ENCODE measurements around the gene NUPR2.
"Not testable (repeated sequence)": the region's sequence is repeated elsewhere in the genome, so short reads cannot be mapped to it uniquely, and the experiment has no call there.

Gene NUPR2

DNA sequence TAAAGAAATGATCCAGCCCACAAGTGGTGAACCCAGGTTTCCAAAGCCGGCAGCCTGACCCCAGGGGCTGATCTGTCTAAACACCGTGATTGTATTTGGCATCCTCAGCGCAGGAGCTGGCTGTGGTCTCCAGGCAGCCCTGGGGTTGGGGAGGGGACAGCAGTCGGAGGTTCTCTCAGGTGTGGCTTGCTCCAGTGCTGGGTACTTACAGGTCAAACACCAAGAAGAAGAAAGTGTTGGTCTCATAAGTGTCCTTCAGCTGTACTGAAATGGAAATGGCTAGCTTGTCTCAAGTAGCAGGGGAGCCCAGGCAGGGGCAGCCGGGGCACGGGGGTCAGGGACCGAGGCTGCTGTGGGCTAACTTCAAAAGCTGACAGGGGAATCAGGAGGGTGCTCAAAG lies 29.5 kb downstream of the NUPR2 start:
- DNase-seq (ENCODE audit: low read depth) = no peak

DNA sequence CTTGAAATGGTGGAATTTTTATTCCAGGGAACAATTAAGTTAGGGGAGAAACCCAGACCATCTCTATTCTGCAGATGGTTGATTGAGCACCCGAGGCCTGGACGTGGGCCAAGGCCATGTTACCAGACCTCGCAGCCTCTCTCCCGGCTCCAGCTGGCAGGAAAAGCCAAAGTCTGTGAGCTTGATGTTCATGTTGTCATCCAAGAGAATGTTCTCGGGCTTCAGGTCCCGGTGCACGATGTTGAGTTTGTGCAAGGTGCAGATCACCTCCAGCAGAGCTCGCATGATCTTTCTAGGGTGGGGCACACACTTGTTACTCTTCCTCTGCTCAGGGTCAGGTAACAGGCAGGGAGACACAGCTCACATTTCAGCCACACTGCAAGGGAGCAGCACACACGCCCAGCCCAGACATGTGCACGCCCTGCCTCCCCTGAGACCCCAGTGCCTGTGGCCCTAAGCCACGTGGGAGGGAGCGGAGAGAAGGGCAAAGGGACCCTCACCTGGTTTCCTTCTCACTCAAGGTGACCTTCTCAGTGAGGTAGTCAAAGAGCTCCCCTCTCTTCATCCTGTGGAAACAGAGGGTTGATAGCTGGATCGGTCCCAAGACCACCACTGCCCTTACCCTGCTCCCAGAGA lies 32.9 kb downstream of the NUPR2 start:
- DNase-seq (ENCODE audit: low read depth) = no peak

DNA sequence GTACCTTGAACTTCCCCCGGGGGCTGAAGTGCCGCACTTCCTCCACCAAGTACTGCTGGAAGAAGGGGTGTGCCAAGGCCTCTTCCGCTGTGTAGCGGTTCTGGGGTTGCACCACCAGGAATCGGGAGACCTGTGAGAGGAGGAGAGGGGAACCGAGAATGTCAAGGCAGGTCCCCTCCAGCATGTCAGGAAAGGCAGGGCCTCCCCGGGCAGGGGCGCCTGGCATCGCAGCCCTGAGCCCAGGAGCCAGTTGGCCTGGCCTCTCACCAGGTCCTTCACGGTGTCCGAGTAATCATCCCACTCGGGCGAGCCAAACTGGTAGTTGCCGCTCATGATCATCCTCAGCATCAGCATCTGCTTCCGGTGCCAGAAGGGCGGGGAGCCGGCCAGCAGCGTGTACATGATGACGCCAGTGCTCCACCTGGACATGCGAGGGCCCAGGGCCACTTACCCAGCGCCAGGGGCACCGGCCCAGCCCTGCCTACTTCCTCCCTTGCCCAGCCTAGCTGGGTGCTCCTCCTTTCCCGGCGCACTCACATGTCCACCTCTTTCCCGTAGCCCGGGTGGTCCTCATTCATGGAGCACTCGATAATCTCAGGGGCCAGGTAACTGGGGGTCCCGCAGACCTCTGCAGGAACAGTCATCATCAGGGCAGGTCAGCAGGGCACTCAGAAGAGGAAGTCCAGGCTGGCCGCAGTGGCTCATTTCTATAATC lies 34.4 kb downstream of the NUPR2 start:
- DNase-seq (ENCODE audit: low read depth) = no peak

DNA sequence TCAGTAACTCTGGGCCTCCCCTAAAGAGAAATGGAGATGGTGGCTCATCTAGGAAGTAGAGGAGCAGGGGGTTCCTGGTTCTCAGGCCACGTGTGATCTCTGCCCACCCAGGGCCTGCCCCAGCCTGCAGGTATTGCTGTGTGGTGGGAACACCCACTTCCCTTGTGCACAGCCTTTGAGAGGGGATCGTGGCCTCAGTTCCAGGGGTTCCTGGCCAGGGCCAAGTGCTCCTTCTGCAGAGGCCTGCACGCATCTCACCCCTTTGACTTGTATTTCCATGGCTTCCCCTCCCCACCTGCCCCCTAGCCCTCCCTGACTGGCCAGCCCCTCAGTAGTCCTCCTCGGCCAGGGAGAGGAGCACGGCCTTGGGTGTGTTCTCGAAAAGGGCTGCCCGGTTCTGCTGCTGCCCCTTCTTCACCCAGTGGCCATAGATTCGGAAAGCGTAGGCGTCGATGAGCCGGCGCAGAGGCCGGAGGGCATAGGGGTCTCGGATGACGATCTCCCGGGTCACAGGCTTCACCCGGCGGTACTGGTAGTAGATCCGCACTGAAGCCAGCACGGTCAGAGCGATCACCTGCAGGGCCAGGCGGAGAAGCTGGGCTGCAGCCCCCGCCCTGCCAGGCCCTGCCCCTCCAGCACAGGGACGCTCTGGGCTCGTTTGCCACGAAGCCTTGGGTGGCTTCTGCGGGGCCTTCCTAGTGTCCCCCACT lies 35.3 kb downstream of the NUPR2 start:
- DNase-seq (ENCODE audit: low read depth) = not testable (repeated sequence)

DNA sequence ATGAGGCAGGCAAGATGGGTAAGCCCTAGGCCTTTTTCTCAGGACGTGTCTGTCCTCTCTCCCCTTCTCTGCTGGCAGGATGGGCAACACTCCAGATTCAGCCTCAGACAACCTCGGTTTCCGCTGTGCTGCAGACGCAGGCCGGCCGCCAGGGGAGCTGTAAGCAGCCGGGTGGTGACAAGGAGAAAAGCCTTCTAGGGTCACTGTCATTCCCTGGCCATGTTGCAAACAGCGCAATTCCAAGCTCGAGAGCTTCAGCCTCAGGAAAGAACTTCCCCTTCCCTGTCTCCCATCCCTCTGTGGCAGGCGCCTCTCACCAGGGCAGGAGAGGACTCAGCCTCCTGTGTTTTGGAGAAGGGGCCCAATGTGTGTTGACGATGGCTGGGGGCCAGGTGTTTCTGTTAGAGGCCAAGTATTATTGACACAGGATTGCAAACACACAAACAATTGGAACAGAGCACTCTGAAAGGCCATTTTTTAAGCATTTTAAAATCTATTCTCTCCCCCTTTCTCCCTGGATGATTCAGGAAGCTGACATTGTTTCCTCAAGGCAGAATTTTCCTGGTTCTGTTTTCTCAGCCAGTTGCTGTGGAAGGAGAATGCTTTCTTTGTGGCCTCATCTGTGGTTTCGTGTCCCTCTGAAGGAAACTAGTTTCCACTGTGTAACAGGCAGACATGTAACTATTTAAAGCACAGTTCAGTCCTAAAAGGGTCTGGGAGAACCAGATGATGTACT lies 36.6 kb downstream of the NUPR2 start:
- no peak for DNase-seq (ENCODE audit: low read depth)

DNA sequence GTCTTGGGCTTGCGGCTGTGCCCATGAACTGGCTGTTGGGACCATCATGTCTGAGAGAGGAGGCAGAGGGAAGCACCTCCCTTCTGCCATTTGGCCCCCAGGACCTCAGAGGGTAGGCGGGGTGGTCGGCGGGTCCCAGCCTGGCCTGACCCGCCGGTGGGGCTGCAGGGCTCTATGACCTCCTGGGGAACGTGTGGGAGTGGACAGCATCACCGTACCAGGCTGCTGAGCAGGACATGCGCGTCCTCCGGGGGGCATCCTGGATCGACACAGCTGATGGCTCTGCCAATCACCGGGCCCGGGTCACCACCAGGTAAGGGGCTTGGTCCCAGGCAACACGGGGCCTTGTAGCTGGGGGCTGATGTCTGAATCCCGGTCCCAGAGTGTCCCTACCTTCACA lies 38.0 kb downstream of the NUPR2 start:
- DNase-seq (ENCODE audit: low read depth) = no peak

DNA sequence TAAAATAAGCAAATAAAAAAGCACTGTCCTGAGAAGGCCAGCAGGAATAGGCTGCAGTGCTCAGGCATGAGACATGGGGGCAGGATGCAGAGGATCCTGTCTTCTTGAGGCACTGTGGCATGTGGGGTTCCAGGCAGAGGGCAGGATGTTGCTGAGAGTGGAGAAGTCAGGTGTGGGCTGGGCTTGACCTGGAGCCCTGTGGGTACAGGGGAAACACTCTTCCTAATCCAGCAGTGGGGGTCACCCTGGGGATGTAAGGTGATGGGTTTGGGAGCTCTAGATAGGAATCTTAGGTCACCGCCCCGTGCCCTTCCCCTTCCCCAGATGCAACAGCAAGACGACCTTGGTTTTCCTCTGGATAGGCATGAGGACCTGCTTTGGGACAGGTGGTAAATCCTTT lies 38.5 kb downstream of the NUPR2 start:
- DNase-seq (ENCODE audit: low read depth) = no peak

DNA sequence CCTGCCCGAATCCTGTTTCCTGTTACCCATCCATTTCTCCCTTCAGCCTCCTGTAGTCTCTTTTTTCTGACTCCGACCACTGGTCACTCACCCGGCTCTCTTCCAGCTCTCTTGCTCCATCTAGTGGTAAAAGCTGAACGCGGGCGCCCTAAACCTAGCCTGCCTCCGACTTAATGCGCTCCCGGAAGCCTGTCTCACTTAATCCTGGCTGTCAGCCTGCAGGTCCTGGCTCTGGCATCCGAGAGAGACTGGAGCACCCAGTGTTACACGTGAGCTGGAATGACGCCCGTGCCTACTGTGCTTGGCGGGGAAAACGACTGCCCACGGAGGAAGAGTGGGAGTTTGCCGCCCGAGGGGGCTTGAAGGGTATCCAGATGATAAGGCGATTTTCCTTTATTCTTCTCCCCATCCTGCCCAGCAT lies 41.8 kb downstream of the NUPR2 start:
- no peak for DNase-seq (ENCODE audit: low read depth)

DNA sequence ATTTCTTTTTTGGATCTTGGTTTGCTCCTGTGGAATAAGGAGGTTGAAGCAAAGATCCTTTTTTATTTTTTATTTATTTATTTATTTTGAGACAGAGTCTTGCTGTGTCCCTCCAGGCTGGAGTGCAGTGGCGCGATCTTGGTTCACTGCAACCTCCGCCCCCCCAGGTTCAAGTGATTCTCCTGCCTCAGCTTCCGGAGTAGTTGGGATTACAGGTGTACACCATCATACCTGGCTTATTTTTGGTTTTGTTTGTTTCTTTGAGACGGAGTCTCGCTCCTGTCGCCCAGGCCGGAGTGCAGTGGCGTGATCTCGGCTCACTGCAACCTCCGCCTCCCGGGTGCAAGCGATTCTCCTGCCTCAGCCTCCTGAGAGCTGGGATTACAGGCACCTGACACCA lies 49.8 kb downstream of the NUPR2 start:
- not testable (repeated sequence) for DNase-seq (ENCODE audit: low read depth)

All from GM04503 (cell line).